Suprapubic skin (tissue), 4 donors: Measurements from ENCODE around the gene SPRED2.

ENCODE experiments used
- EP300 ChIP-seq: sonication (generic); formaldehyde crosslinking; IDR thresholded peaks from one replicate; pipeline ENCODE4 v1.6.1; 2017; ENCODE audit warnings: antibody characterized with exemption
- POLR2A ChIP-seq, 2 donors: fragments of 450-650 bp; IDR thresholded peaks; one replicate each; pipeline ENCODE4 v1.6.1; 2017; ENCODE audit warnings: antibody characterized with exemption in 2 of 2, mild to moderate bottlenecking in 2 of 2, moderate library complexity in 2 of 2
- POLR2AphosphoS5 ChIP-seq, 3 donors: sonication (generic); formaldehyde crosslinking; IDR thresholded peaks; one replicate each; pipeline ENCODE4 v1.6.1; 2017; ENCODE audit warnings: antibody characterized with exemption in 3 of 3
- TF ChIP-seq, protein P1 (sequence below), 2 donors: fragments of 200-600 bp in 1 of 2; fragments of 450-650 bp in 1 of 2; sonication (generic) in 1 of 2; IDR thresholded peaks; one replicate each; pipeline ENCODE4 v1.5.1; 2016 to 2019; ENCODE audit warnings: antibody characterized with exemption in 2 of 2, mild to moderate bottlenecking in 1 of 2, moderate library complexity in 1 of 2

DNA sequence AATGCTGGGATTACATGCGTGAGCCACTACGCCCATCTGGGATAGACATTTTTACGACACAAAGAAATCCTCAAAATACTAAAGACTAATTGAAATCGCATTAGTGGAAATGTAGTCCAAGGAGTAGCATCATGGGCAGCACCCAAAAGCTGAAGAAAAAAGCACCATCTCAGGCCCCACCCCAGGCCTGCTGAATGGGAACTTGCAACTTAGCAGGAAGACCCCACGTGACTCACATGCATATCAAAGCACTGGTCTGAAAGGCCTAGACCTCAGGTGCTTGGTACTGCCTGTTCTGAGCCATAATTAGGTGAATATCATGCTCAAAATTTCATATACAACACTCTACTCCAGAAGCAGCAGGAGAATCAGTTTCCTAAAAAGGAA, 28.9 kb downstream of the SPRED2 start:
- TF ChIP-seq, protein P1, sequence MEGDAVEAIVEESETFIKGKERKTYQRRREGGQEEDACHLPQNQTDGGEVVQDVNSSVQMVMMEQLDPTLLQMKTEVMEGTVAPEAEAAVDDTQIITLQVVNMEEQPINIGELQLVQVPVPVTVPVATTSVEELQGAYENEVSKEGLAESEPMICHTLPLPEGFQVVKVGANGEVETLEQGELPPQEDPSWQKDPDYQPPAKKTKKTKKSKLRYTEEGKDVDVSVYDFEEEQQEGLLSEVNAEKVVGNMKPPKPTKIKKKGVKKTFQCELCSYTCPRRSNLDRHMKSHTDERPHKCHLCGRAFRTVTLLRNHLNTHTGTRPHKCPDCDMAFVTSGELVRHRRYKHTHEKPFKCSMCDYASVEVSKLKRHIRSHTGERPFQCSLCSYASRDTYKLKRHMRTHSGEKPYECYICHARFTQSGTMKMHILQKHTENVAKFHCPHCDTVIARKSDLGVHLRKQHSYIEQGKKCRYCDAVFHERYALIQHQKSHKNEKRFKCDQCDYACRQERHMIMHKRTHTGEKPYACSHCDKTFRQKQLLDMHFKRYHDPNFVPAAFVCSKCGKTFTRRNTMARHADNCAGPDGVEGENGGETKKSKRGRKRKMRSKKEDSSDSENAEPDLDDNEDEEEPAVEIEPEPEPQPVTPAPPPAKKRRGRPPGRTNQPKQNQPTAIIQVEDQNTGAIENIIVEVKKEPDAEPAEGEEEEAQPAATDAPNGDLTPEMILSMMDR (IDR thresholded peaks at IDR 0.05): no peak
- no peak for TF ChIP-seq POLR2AphosphoS5 (IDR thresholded peaks at IDR 0.05)
- no peak for TF ChIP-seq POLR2A (IDR thresholded peaks at IDR 0.05)
- TF ChIP-seq EP300: no peak
